HT-29 (cell line): ENCODE results near the gene IREB2. TPM values are rescaled to one million over a fixed set of nuclear protein-coding genes. Genes with fewer than 3 reads are reported as not detected.
"Not testable (repeated sequence)": the region's sequence is repeated elsewhere in the genome, so short reads cannot be mapped to it uniquely, and the experiment has no call there.

Experiments used
- DNase-seq: peaks from one replicate; pipeline ENCODE4 v3.0.0-alpha.2; 2015; ENCODE audit warnings: low spot score
- total RNA-seq: library from RNA; depleted of rRNA; stranded (reverse); fragments of >200 nt; shearing (Covaris generic); gene quantifications from 2 replicates; pipeline ENCODE4 v1.2.3, GENCODE V29; 2014

IREB2 gene
- total RNA-seq, 1 experiment from 2014 or later: 13.0 TPM

- not testable (repeated sequence) for DNase-seq
Observed at GRCh38 chr15:78434711-78435110, 3.3 kb upstream of the IREB2 start.

DNA sequence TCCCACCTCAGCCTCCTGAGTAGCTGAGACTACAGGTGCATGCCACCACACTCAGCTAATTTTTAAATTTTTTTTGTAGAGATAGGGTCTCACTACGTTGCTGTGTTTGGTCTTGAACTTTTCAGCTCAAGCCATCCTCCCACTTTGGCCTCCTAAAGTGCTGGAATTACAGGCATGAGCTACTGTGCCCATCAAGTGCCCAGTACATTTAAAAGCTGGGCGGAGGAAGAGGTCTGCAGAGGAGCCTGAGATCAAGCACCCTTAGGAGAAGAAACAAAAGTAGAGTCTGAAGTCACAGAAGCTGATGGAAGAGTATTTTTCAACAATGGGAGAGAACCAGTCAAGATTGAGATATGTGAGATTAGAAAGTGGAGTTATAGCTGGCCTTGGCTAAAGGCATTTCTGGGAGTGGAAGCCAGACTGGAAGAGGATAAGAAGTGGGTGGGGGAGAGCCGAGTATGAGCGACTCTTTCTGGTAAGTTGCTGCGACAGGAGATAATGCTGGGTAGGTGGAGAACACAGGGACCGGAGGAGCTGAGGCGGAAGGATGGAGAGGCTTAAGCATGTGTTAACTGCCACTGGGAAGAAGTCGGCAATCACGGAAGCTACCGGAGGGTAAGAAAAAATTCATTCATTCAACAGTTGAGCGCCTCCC, 782 bp upstream of the IREB2 start:
- no peak for DNase-seq

DNA sequence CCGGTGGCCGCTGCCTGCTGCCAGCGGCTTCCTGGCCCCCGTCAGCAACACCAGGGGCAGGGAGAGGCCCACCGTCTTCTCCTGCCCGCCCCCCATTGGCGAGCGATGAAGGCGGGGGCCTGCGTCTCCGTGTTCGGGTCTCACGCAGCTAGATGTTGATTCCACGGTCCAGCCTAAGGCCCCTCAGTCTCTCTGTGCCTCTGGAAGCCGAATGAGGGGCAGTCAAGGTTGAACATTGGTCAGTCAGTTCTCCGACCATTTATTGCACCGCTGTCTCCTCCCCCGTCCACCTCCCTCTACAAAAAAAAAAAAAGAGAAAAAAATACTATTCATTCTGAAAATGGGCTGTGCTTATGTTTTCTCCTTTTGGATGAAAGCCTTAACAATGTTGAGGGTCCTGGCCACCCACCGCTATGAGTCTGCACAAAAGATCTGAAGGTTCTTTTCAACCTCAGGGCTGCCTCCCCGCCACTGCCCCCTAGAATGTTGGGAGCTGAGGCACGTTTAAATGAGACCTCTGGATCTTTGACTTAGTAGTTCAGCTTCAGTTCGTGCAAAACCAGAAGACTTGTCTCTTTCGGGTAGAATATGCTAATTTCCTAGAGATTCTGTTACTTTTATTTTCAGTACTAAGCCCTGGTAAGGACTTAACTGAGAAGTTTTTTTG, 736 bp downstream of the IREB2 start:
- peak; percentile 52 for DNase-seq

- no peak for DNase-seq
Observed at GRCh38 chr15:78440375-78441373, 2.7 kb downstream of the IREB2 start.

GRCh38 chr15:78444255-78444654, 6.2 kb downstream of the IREB2 start:
- DNase-seq: no peak

- no peak for DNase-seq
Observed at GRCh38 chr15:78445875-78446274, 7.9 kb downstream of the IREB2 start.

DNA sequence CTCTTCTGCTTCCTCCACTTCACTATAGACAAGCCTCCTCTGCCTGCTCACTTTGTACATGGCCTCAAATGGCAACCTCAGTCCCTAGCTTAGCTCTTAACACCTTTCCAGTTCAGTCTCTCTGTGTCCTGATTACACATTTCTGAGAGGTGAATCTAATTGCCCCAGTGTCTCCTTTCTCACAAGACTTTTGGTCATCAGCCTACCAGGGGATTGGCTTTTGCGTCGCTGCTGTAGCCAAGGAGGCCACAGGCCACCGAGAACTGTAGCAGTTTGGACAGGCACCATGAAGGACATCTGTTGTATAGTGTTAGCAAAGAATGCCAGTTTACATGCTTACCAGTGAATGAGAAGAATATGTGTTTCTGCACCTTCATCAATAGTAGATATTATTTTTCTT, 8.5 kb downstream of the IREB2 start:
- no peak for DNase-seq

- no peak for DNase-seq
Observed at GRCh38 chr15:78448441-78449219, 10.6 kb downstream of the IREB2 start.

GRCh38 chr15:78449220-78449999, 11.4 kb downstream of the IREB2 start:
- DNase-seq: no peak

DNA sequence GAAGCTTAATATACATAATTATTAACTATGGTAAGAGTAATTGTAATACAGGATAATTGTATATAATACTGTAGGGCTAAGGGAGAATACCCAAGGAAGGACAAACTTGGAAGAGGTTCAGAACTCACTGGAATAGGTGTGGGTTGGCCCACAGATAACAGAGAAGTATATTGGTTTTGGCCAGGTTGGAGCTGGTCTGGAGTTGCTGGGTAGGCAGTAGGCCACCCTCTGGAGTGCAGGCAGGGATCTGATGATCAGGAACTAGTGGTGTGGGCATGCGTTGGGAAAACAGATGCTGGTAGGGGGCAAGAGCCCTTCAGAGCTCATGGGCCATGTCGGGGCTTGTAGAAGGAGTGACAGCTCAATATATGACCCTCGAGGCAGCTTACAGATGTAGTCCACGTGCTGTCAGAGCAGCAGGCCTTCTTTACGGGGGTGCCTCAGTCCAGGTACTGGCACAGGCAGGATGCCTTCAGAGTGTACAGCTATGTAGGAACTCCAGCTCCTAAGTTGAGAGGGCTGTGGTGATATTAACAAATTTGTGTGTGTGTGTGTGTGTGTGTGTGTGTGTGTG, 12.4 kb downstream of the IREB2 start:
- no peak for DNase-seq

DNA sequence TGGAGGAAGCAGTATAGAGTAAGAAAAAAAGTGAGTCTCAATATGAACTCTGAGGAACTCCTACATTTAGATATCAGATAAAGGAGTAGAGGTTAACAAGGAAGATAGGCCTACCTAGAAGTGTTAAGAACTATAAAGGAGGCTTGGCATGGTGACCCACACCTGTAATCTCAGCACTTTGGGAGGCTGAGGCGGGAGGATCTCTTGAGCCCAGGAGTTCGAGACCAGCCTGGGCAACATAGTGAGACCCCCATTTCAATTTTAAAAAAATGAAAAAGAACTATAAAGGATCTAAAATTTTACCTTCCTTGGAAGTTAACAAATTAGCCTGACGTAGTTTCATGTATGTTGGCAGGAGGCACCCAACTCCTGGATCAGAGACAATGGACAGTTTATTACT, 14.5 kb downstream of the IREB2 start:
- DNase-seq: no peak

DNA sequence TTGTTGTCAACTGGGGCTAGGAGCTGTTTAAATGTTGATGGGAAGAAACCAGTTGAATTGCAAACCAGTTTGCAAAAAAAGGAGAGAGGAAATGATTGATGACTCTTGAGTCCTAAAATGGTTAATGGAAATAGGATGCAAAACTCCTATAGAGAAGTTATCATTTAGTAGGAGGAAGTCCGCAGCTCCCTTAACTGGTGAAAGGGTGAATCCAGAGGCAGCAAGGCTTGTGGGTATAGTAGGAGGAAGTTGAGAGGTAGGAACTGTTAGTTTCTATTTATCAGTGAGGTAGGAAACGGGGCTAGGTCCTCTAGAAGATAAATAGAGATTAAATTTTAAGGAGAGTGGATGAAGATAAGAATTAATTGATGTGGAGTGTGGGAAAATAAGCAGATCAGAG, 15.4 kb downstream of the IREB2 start:
- DNase-seq: peak; percentile 23

GRCh38 chr15:78454992-78455391, 17.0 kb downstream of the IREB2 start:
- DNase-seq: no peak

DNA sequence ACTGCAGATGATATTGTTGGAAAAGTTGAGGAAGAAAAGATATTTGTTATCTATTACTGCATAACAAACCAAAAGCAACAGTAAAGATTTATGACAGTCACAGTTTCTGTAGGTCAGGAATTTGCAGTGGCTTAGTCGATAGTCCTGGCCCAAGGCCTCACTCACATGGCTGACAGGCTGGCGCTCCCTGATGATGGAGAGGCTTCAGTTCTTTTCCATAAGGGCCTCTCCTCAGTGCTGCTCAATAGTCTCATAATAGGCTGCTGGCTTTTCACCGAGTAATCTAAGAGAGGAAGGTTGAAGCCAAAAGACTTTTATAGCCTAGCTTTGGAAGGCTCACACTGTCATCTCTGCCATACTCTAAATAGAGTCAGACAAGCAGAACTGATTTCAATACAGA, 17.7 kb downstream of the IREB2 start:
- DNase-seq: no peak

DNA sequence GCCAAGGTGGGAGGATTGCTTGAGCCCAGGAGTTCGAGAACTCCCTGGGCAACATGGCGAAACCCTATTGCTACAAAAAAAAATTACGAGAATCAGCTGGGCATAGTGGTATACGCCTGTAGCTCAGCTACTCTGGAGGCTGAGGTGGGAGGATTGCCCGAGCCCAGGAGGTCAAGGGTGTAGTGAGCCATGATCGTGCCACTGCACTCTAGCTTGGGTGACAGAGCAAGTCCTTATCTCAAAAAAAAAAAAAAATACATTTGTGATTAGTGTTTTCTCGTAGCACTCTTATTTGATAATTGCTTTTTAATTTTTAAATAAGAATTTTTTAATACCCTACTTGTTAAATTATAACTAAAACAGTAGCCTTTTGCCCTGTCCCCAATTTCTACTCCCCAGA, 18.4 kb downstream of the IREB2 start:
- no peak for DNase-seq

GRCh38 chr15:78457101-78457500, 19.1 kb downstream of the IREB2 start:
- DNase-seq: peak; percentile 66

- no peak for DNase-seq
Observed at GRCh38 chr15:78460737-78461136, 22.7 kb downstream of the IREB2 start.

DNA sequence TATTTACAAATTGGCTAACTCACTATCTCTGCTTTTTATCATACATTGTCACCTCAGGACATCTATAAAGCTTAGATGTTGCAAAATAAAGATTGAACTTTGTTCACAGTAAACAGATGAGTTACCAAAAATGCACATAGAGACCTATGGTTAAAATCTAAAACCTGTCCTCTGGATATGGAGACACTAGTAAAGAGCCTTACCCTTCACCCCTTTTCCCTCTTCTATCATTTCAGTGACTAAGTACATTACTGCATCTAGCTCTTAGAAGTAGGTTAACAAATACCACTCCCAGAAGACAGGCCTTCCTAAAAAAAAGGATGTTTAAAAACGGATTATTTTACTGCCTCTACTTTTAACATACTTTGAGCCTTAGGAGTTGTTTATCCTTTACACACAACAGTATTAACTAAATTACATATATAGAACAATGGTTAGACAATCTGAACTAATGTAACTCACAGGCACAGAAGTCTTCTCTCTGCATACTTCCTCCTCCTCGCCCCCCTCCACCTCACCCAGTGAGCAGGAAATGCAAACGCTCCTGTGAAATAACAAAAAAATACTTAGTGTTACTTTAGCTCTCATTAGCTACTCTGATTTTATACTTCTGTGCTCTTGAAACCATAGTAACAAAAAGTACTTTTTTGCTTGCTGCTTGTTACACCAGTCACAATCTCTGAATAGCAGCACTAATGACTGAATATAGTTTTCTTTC, 23.3 kb downstream of the IREB2 start:
- no peak for DNase-seq

DNA sequence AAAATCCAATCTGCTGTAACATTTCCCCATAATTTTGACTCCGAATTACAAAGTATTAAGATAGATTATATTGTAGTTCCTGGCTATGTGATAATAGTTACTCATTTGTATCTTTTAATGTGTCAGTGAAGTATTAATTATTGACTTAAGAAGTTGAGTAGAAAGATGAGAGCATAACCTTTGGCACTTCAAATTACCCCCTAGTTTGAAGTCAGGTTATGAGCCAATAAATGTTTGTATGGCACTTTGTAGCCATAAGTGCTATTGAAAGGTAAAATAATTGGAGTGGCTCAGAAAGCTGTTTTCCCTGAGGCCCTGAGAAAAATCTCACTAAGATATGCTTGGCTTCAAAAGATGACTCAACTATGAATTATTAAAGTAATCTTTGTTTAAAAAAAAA, 31.0 kb downstream of the IREB2 start:
- DNase-seq: no peak

DNA sequence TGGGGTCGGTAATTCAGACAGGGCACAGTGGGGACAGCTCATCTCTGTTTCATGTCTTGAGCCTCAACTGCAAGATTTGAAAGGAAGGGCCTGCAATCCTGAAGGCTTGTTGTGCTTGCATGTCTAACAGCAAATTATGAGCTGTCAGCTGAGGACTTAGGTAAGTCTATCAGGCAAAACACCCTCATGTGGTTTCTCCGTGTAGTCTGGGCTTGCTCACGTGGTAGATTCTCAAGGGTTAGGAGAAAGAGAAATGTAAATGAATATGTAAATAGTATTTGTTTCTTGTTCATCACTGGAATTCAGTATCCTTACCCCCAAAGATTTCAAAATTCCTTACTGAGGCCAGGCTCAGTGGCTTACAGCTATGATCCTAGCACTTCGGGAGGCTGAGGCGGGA, 39.3 kb downstream of the IREB2 start:
- no peak for DNase-seq
